Measurements from ENCODE around the gene UBALD1.
A peak's percentile ranks its signal among the peaks of the same experiment; 100 is the strongest.

Gene UBALD1

DNA sequence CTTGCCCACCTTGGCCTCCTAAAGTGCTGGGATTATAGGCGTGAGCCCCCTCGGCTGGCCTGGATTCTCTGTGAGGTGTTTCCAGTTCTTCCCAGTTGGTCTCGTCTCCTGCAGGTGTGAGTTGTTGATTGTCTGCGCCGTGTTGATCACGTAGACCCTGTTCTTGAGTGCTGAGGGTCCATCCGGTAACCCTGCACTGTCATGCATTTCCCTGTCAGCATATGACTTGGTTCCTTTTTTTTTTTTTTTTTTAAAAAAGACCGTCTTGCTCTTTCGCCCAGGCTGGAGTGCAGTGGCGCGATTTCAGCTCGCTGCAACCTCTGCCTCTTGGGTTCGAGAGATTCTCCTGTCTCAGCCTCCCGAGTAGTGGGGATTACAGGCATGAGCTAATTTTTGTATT is 27.2 kb upstream of the UBALD1 start:
- no peak for DNase-seq

DNA sequence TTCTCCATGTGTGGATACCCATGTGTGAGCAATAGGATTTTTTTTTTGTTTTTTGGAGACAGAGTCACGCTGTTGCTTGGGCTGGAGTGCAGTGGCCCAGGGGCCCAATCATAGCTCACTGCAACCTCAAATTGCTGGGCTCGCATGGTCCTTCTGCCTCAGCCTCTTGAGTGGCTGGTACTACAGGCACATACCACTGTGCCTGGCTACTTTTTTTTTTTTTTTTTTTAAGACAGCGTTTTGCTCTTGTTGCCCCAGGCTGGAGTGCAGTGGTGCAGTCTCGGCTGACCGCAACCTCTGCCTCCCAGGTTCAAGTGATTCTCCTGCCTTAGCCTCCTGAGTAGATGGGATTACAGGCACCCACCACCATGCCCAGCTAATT is 26.6 kb upstream of the UBALD1 start:
- no peak for DNase-seq

DNA sequence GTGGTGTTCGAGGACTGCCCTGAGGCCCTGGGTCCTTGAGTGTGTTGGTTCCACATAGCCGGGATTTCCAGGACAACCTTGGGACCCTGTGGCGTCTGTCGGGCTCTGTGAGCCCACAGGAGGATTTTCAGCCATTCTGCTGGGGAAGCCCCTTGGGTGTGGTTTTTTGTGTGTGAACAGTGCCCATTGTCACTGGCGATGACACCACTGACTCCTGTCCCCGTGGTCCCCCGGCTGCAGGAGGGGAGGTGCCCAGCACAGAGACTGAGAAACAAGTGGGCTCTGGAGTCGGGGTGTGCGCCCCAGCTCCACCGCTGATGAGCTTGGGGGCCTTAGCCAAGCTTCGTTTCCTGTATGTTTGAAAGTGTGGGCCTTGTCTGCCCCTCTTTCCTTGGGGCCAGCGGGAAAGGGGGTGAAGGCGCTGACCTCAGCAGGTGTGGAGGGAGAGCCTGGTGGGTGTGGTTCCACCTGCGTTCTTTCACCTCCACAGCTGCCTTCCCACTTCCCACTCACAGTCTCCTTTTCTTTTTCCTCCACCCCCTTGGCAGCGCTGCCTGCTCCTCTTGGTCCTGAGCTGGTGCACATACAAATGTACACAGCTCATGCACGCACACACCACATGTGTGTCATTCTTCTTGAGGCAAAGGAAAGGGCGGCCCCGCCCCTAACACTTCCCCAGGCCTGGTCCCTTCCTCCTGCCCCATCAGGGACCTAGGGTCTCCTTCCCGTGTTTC is 26.1 kb upstream of the UBALD1 start:
- no peak for DNase-seq

DNA sequence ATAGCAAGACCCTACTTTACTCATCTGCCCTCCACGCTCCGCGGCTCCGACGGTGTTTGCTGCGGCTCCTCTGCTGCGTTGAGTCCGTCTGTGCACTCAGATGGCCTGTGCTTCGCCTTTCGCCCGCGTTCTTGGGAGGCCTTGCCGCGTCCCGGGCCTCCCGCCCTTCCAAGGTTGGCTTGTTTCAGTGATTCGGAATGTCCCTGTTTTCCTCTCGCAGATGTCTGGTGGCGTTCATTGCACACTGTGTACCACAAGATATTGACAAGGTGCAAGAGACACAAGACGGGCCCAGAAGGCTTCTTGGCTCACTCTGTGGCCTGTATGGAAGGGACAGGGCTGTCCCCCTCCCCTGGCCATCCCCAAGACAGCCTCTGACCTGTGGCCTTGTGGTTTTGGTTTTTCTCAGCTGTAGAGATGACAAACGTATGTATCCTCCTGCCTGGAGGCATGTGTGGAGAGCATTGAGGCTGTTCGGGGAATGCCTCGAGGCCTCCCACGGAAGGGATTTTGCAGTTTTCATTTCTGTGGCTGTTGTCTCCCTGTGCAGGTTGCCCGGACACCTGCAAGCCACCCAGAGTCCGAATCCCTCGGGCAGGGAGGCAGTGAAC is 25.3 kb upstream of the UBALD1 start:
- no peak for DNase-seq

DNA sequence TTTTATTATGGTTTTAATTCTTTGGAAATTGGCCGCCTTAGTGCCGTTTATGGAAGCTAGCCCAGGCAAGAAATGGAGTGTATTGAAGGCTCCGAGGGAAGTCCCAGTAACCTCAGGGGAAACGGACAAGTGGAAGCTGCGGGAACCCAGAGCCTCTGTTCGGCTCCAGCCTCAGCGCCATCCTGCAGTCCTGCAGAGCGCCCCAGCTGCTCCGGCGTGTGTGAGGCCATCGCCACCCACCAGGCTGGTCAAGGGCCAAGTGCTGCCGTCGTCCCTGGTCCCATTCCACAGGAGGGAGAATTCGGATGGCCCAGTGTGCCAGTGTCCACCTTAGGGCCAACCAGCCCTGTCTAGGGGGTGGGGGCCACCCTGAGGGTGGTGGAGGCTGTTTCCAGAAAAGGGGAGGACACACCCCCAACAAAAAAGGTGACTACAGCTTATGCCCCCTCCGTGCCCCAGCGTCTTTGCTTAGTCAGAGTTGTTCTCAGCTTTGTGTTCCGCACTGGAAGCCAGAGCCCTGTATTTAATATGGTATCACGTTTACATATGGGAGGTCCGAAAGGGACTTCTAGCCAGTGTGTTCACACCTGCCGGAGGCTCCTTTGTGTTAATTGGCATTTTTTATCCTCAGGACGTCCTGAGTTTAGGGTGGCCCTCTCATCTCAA is 22.9 kb upstream of the UBALD1 start:
- no peak for DNase-seq

DNA sequence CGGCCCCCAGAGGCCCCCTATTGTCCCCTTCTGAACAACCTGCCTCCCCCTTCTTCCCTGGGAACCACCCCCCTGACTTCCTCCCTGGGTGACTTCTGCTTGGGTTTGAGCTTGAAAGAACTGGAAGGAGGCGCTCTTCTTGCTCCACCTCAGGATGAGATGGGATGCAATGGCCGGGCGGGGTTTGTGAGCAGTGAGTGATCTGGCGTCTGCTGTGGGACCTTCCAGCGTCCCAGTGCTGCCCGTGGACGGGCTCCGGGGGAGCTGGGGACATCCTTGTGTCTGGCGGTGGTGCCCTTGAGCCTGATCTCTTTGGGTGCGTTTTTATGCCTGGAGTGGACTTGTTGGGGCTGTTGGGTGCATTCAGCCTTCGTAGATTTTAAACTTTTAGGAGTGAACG is 21.5 kb upstream of the UBALD1 start:
- no peak for DNase-seq

DNA sequence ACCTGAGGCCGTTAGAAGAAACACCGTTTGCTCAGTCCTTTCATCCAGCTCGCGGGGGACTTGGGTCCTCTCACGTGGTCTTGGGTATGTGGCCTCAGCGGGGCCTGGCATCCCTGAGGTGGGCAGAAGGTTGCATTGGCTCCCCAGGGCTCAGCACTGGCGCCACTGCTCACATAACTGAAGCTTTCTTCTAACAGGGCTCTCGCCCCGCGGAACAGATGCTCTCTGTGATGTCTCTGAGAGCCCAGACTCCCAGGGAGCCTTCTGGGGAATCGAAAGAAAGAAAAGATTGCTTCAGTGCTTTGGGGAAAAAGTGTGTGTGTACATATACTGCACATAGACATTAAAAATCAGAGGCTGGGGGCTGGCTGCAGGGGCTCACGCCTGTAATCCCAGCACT is 20.1 kb upstream of the UBALD1 start:
- no peak for DNase-seq

DNA sequence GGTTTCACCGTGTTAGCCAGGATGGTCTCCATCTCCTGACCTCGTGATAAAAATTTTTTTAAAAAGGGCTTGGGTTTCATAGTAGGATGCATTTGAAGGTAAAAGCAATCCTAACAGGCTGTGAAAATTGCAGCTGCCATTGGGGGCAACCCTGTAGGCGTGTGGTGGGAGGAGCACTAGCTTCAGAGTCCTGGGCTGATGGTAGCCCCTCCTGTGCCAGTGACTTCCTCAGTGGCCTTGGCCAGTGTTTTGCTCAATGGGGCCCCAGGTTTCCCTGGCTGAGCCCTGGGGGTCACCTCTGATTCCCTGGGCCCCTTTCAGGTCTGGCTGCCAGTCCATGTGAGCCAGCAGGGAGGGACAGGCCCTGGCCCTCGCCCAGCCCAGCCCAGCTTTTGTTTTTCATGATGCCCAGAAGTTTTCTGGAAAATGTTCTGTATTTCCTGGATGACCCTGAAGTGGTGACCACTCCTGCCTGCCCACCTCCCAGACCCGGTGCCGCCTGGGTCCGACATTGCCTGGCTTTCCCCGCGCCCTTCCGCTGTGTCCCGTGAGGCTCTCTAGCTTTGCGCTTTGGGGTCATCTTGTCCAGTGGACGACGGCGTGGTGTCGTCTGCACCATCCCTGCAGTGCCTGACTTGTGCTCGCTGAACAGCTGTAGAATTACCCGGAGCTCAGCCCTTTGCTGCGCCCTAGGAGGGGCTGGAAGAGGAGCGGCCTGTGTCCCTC is 19.4 kb upstream of the UBALD1 start:
- no peak for DNase-seq

DNA sequence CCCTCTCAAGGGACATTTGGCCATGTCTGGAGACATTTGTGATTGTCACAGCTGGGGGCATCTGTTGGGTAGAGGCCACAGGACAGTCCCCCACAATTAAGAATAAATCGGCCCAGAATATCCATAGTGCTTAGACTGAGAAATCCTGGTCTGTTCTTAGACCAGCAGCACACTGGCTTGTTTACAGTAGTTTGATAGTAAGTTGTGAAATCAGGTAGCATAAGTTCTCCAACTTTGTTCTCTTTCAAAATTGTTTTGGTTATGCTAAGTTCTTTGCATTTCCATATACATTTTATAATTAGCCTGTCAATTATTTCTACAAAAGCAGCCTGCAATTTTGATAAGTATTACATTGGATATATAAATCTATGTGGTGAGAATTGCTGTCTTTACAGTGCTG is 16.8 kb upstream of the UBALD1 start:
- no peak for DNase-seq

DNA sequence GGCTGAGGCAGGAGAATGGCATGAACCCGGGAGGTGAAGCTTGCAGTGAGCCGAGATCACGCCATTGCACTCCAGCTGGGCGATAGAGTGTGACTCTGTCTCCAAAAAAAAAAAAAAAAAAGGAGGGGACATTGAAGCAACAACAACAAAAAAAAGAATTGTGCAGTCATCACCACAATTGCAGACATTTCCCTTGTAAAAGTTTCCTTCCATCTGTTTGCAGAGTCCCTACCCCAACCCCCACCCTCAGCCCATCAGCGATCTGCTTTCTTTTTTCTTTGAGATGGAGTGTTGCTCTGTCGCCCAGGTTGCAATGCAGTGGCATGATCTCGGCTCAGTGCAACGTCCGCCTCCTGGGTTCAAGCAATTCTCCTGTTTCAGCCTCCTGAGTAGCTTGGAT is 13.6 kb upstream of the UBALD1 start:
- no peak for DNase-seq

DNA sequence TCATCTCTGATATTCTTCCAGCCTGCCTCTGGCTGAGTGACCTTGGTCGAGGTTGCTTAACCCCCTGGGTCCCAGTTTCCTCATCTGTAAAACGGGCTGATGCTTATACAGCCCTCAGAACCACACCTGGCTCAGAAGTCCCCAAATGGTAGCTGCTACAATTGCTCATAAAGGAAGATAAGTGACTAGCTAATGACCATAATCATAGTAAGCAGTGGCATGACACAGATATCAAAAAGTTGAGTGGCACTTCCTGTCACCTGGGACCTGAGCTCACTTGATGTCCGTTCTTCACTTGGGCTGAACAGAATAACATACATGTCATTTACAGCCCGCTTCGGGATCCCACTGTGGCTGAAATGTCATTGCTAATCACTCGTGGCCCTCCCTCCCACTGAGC is 11.7 kb upstream of the UBALD1 start:
- no peak for DNase-seq

DNA sequence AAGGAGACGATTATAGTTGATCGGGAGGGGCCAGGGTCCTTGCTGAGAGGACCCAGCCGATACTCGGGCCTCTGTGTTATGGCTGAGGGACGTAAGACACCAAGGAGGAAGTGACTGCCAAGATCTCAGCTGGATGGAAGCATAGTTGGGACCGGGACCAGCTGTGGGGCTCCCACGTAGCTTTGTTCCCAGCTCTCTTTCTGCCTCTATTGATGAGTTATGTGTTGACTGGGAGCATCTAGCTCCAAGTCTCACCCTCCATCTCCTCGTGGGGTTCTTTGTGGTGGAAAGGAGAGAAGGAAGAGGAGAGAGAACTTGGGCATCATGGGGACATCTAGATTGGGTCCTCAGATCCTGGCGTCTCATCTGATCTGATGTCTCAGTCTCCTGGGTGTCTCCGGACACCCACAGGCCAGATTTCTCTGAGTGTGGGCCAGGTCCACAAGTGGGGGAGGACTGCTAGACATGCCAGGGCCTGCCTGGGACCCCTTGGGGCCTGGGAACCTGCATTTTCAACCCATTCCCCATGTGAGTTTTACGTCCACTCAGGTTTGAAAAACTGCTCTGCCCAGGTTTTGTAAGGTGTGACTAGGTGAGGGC is 11.0 kb upstream of the UBALD1 start:
- no peak for DNase-seq

DNA sequence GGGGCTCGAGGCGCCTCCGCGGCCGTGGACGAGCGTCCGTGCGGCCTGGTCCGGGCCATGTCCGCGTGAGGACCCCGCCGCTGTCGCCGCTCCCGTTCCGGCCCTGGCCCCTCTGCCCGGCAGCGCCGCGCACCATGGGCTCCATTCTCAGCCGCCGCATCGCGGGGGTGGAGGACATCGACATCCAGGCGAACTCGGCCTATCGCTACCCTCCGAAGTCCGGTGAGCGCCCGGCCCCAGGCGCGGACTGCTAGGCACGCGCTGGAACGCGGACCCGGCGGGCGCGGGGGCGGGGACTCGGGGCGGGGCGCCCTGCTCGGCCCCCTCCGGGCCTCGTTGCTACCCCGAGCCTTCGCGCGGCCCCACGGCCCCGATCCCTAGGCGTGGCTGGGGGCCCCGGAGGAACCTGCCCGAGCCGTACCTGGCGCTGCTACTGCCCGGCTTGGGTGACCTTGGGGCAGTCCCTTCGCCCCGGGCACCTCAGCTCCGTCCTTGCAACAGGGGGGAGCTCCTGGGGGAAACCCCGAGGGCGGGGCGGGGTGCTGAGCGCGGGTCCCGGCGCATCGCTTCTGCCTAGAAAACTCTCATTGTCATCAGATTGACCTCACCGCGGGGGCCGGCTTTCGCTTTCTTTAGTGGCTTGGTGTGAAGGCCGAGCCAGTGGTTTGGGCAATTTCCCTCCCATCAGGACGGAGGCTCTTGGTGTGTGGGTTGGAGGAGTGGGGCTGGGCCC is 10.3 kb upstream of the UBALD1 start:
- peak in 1 of 2 donors; percentile 32 for DNase-seq

DNA sequence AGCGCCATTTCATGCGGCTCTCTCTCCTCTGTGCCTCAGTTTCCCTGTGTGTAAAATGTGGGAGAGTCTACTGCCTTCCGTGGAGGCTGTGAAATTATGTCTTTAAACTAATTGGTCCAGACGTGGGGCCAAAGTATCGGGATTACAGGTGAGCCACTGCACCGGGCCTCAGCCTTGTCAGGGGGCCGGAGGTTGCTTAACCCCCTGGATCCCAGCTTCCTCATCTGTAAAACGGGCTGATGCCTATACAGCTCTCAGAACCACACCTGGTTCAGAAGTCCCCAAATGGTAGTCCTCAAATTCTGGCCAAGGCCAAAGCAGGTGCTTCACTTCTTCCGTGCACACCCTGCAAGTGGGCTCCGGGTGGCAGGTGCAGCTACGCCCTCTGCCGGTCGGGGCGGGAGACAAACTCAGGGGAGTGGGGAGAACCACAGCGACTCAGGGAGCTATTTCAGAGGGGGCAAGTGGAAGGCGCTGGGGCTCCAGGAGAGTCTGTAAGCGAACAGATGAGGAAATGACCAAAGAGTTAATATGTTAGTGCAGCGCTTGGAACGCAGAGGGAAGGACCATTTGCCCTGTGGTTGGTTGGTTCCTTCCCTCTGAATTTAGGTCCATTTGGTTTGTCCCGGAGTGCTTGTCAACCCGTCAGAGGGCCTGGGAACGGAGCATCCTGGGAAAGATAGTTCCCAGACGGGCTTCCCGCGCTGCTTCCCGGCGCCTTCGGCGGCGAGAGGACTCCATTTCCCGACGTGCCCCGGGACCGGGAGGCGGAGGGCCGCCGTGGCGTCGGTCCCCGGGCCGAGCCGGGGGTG is 9.5 kb upstream of the UBALD1 start, which contains the start of gene MGRN1:
Gene MGRN1, plus strand, starts transcription at position 812 of the 812 bp plus-strand sequence. CDS start 135 bp downstream, outside the sequence.
- peak; percentile 96 for DNase-seq

DNA sequence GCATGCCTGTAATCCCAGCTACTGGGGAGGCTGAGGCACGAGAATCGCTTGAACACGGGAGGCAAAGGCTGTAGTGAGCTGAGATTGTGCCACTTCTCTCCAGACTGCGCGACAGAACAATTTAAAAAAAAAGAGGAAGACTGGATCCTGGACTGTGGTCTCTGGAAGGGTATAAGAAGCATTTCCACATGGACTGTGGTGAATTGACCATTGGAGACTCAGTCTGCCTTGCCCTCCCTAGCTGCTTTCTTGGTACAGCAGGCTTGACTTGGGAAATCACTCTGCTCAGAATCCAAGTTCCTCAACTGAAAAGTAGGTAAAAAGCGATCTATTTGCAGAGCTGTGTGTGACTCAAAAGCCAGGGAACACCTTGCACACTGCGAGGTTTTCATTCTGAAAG is 8.9 kb upstream of the UBALD1 start:
- DNase-seq: no peak

DNA sequence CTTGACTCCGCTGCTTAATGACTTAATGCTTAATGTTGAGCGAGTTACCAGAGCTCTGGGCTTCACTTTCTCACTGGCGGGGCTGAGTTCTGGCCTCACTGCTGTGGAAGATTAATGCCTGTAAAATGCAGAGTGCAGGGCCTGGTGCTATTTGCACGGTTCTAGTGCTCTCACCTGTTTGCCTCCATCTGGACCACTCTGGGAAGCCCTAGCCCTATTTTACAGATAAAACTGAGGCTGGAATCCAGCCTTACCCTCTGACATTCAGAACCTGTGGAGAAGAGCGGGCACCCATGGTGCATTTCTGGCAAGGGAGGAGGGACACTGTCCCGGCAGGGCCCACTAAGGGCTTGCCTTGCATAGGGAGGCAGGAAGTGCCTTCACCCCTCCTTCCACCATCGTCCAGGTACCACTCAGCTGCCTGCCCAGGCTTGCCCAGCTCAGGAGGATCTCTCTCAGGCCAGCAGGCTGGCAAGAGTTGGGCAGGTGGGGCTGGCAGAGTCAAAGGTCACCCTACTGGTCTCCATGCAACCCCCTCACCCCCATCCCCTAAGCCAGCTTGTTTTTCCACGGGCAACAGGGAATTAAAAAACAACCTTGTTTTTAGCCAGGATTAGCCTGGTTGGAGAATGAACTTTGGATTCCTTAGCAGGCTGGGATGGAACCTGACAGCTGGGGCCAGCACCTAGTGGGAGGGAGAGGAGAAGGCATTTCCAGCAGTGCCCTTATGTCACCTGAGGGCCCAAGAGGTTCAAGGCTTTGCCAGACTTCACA is 4.1 kb upstream of the UBALD1 start:
- DNase-seq: no peak

DNA sequence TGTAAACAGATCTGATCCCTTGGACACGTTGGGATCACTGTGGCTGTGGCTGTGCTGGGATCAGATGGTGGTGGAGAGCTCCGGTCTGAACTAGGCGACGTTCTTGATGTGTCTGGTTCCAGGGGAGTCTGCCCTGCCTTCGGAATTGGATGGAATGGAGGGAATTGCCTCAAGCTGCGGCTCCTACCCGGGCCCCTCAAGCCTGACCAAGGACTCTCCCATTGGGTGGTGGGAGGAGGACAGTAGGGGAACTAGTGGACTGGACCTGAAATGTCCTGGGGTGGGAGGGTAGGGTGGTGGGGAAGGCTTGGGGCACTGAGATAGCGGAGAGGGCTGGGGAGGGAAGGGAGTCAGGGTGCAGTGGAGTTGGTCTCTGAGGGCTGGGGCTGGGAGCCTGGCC is 3.2 kb upstream of the UBALD1 start:
- no peak for DNase-seq

DNA sequence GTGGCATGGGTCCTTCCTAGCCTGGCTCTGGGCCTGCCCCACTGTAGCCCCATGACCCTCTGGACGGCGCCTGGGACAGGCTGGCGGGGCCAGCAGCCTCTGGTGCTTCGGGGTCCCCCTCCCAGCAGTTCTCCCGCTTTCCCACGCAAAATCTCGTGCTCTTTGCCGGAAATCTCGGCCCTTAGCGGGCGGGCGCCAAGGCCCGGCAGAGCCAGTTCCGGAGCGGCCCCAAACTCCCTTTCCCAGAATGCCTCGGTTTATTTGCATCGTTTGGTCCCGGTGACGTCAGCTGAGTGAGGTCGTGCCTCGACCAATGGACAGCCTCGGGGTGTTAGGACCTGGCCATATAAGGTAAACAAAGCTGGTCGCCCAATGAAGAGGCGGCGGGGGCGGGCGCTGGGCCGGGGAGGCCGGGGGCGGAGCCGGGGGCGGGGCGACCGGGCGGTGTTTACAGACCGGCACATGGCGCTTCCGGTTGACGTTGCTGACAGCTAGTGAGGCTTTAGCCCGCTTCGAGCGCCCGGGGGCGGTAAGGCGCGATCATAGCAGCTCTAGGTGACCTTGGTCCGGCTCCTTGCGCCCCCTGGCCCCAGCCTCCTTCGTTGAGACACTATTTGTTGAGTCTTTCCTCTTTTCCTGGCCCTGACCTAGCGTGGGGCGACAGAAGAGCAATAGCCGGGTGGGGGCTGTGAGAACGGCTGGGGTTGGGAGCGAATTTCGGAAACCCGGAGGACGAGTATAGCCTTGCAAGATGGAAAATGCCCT is 1.5 kb upstream of the UBALD1 start:
- peak; percentile 99 to 100 for DNase-seq

DNA sequence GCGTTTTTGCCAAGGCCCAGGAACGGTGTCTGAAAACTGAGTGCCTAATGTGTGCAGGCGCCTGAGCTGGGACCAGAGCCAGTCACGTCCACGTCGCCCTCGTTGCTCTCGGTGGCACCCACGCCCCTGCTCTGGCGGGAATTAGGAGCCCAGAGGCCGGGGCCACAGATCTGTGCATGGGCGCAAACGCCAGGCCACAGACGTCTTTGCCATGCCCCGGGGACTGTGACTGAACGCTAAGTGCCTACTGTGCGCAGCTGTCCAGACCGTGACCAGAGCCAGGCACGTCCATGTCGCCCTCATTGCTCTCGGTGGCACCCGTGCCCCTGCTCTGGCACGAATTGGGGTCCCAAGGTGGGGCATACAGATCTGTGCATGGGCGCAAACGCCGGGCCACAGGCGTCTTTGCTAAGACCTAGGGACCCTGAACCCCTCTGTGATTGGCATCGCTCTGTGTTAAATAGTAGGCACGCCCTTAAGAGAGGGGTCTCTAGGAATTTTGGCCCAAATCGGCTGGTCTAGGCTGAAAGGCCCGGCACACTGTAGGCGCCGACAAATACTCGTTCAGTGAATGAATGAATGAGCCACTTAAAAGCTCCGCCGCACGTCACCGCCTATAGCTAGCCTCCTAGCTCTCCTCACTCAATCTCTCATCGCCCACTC is 827 bp upstream of the UBALD1 start:
- DNase-seq: no peak
